Measurements from ENCODE around the gene PTCHD1.

- TF ChIP-seq GATA2 (IDR thresholded peaks at IDR 0.05; ENCODE audit: low read depth, low read length), result no peak
- TF ChIP-seq GATA3 (IDR thresholded peaks at IDR 0.05; ENCODE audit: low read depth, low read length), result no peak
Measured at GRCh38 chrX:23386726-23387125, 52.1 kb downstream of the PTCHD1 start.
